MM.1S (cell line): ENCODE measurements around the gene PFDN1.

Experiments used
- DNase-seq: peaks from one replicate; pipeline ENCODE4 v3.0.0-alpha.2; 2015
- H2AFZ ChIP-seq: fragments of 300-600 bp; sonication (generic); 2 replicates; pipeline ENCODE4 v1.6.0; 2016; ENCODE audit warnings: antibody characterized with exemption, low read length
- H3F3A ChIP-seq: fragments of 300-600 bp; sonication (generic); 2 replicates; pipeline ENCODE4 v1.6.1; 2016; ENCODE audit warnings: mild to moderate bottlenecking, antibody characterized with exemption, low read length, moderate library complexity, mixed read lengths; ENCODE audit not compliant: insufficient read depth
- H3K27ac ChIP-seq: fragments of 300-600 bp; sonication (generic); 2 replicates; pipeline ENCODE4 v1.5.1; 2016; ENCODE audit warnings: mild to moderate bottlenecking, low read length
- H3K27me3 ChIP-seq: fragments of 300-600 bp; sonication (generic); replicated peaks from 2 replicates; pipeline ENCODE4 v1.6.0; 2016; ENCODE audit warnings: low read length; ENCODE audit not compliant: insufficient read depth
- H3K36me3 ChIP-seq: fragments of 300-600 bp; sonication (generic); replicated peaks from 2 replicates; pipeline ENCODE4 v1.6.1; 2016; ENCODE audit warnings: mild to moderate bottlenecking, low read length, mixed read lengths; ENCODE audit not compliant: insufficient read depth
- H3K4me1 ChIP-seq: fragments of 300-600 bp; sonication (generic); 2 replicates; pipeline ENCODE4 v1.6.1; 2016; ENCODE audit warnings: low read length, mixed read lengths
- H3K4me2 ChIP-seq: fragments of 300-600 bp; sonication (generic); 2 replicates; pipeline ENCODE4 v1.6.0; 2016; ENCODE audit warnings: low read depth, low read length
- H3K4me3 ChIP-seq: fragments of 300-600 bp; sonication (generic); 2 replicates; pipeline ENCODE4 v1.5.1; 2016; ENCODE audit warnings: low read length, mixed read lengths
- H3K79me2 ChIP-seq: fragments of 300-600 bp; sonication (generic); 2 replicates; pipeline ENCODE4 v1.6.1; 2016; ENCODE audit warnings: mixed run types, low read length, mixed read lengths
- H3K9ac ChIP-seq: fragments of 300-600 bp; sonication (generic); 2 replicates; pipeline ENCODE4 v1.6.1; 2016; ENCODE audit warnings: low read length, mixed read lengths
- H3K9me2 ChIP-seq: fragments of 300-600 bp; sonication (generic); replicated peaks from 2 replicates; pipeline ENCODE4 v1.6.1; 2016; ENCODE audit warnings: mild to moderate bottlenecking, low read length, mixed read lengths; ENCODE audit not compliant: insufficient read depth
- H3K9me3 ChIP-seq: fragments of 300-600 bp; sonication (generic); replicated peaks from 2 replicates; pipeline ENCODE4 v1.6.1; 2016; ENCODE audit warnings: mild to moderate bottlenecking, low read length, mixed read lengths; ENCODE audit not compliant: insufficient read depth
- H4K20me1 ChIP-seq: fragments of 300-600 bp; sonication (generic); 2 replicates; pipeline ENCODE4 v1.6.1; 2016; ENCODE audit warnings: mild to moderate bottlenecking, low read length, moderate library complexity, mixed read lengths; ENCODE audit not compliant: insufficient read depth
- CTCF ChIP-seq: fragments of 300-600 bp; sonication (generic); IDR thresholded peaks from 2 replicates; pipeline ENCODE4 v1.5.1; 2016; ENCODE audit warnings: antibody characterized with exemption, low read length, mixed read lengths
- EZH2 ChIP-seq: fragments of 300-600 bp; sonication (generic); optimal IDR thresholded peaks from 2 replicates; pipeline ENCODE3; 2017; ENCODE audit warnings: low read depth, mild to moderate bottlenecking, antibody characterized with exemption, low read length, mixed read lengths
- EZH2phosphoT487 ChIP-seq: fragments of 300-600 bp; sonication (generic); IDR thresholded peaks from 2 replicates; pipeline ENCODE4 v1.6.1; 2018; ENCODE audit warnings: antibody characterized with exemption, low read length

The PFDN1 gene

GRCh38 chr5:140259500-140259899, 43.4 kb downstream of the PFDN1 start:
- no peak for TF ChIP-seq EZH2phosphoT487
- no peak for TF ChIP-seq EZH2
- no peak for TF ChIP-seq CTCF
- Histone ChIP-seq H3K4me2 (no peak overlapping the region), H3K9me3 (no peaks in the 10 kb centered on the region), H3K9ac (no peak overlapping the region), H3K27me3 (no peaks in the 10 kb centered on the region), H2AFZ (no peak overlapping the region), H3K9me2 (no peaks in the 10 kb centered on the region), H3K36me3 (no peaks in the 10 kb centered on the region), H4K20me1 (no peaks in the 10 kb centered on the region), H3K4me1 (peaks cover under 1% of the 10 kb centered on the region; the same call in 1 of the 2 replicates), H3K27ac (no peak overlapping the region), H3F3A (no peaks in the 10 kb centered on the region), H3K79me2 (peaks cover 49% of the 10 kb centered on the region), H3K4me3 (no peak overlapping the region)
- DNase-seq, result no peak

GRCh38 chr5:140258873-140259272, 44.0 kb downstream of the PFDN1 start:
- H3K9me3 ChIP-seq, result no peaks in the 10 kb centered on the region
- no peaks in the 10 kb centered on the region for H3K9me2 ChIP-seq
- H3F3A ChIP-seq, result no peaks in the 10 kb centered on the region
- DNase-seq, result no peak
- H3K4me1 ChIP-seq, result no peaks in the 10 kb centered on the region
- H2AFZ ChIP-seq, result no peak overlapping the region
- H4K20me1 ChIP-seq, result no peaks in the 10 kb centered on the region
- H3K9ac ChIP-seq, result no peak overlapping the region
- no peak overlapping the region for H3K27ac ChIP-seq
- H3K79me2 ChIP-seq, result peaks cover 48% of the 10 kb centered on the region
- no peak overlapping the region for H3K4me3 ChIP-seq
- H3K27me3 ChIP-seq, result no peaks in the 10 kb centered on the region
- TF ChIP-seq CTCF, result no peak
- TF ChIP-seq EZH2, result no peak
- TF ChIP-seq EZH2phosphoT487, result no peak
- H3K4me2 ChIP-seq, result no peak overlapping the region
- no peaks in the 10 kb centered on the region for H3K36me3 ChIP-seq

DNA sequence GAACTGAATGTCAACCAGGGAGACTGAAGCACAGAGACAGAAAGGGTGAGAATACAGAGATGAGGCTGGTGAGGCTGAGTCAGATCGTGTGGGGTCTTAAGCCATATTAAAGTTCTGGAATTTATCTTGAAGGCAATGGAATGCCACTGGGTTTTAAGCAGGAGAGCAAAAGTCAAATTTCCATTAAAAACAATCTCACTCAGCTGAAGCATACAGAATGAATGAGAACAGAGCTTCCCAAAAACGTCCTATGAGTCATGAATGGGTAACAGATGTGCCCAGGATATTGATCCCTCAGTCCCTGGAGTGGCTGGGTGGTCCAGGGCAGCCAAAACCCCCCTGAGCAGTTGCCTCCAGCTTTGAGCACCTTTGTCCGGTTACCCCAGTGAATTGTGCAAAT, 44.9 kb downstream of the PFDN1 start:
- no peaks in the 10 kb centered on the region for H3F3A ChIP-seq
- H3K9me2 ChIP-seq, result no peaks in the 10 kb centered on the region
- H3K9me3 ChIP-seq, result no peaks in the 10 kb centered on the region
- no peak overlapping the region for H3K9ac ChIP-seq
- no peaks in the 10 kb centered on the region for H3K27me3 ChIP-seq
- no peak for DNase-seq
- no peaks in the 10 kb centered on the region for H4K20me1 ChIP-seq
- peaks cover 2% of the 10 kb centered on the region; the same call in 1 of the 2 replicates for H3K4me1 ChIP-seq
- no peak overlapping the region for H2AFZ ChIP-seq
- TF ChIP-seq CTCF (no peak), EZH2phosphoT487 (no peak), EZH2 (no peak)
- no peak overlapping the region for H3K4me2 ChIP-seq
- no peak overlapping the region for H3K27ac ChIP-seq
- H3K36me3 ChIP-seq, result no peaks in the 10 kb centered on the region
- H3K4me3 ChIP-seq, result no peak overlapping the region
- H3K79me2 ChIP-seq, result peaks cover 57% of the 10 kb centered on the region
